GM19099 (cell line): Measurements from ENCODE around the gene RBM48.

Experiments used
- POLR2A ChIP-seq: IDR thresholded peaks from 3 replicates; pipeline ENCODE4 v1.6.1; 2011; ENCODE audit warnings: low read depth; ENCODE audit not compliant: insufficient read length; ENCODE audit errors: extremely low read depth

Gene RBM48

DNA sequence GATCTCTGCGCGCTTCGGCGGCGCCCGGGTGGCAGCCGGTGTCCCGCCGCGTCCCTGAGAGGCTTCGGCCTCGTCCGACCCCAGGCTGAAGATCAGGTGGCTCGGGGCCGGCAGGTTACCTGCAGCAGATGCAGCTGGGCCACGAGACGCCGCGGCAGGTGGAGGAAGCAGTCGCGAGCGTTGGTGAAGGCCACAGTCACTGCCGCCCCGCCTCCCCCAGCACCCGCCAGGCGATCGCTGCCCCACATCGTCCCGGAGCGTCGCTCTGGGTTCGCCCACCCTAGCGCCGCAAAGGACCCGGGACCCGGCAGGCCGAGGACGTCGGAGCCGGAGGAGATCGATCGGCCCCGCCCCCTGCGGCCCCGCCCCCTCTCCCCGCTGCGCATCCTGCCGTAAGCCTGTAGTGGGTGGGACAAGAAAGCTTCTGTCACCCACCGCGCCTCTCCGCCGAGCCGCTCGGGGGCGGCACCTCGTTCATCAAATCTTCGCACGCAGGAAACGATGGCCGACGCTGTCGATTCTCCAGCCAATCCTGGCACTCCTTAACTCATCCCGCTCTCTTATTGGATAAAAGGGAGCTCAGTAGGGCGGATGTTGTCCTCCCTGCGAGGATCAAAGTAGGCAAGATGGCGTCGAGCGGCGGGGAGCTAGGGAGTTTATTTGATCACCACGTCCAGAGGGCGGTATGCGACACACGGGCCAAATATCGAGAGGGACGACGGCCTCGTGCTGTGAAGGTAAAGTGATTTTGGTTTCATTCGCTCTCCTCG is at the start of gene RBM48, which contains the start of gene PEX1:
TSS of gene RBM48 (plus strand) at position 608 of the 770 bp plus-strand sequence. CDS start at position 627, 19 bp downstream.
TSS of gene PEX1 (minus strand) at position 333 of the 770 bp plus-strand sequence. CDS start at position 248, 85 bp downstream.
- TF ChIP-seq POLR2A: peak; percentile 83

DNA sequence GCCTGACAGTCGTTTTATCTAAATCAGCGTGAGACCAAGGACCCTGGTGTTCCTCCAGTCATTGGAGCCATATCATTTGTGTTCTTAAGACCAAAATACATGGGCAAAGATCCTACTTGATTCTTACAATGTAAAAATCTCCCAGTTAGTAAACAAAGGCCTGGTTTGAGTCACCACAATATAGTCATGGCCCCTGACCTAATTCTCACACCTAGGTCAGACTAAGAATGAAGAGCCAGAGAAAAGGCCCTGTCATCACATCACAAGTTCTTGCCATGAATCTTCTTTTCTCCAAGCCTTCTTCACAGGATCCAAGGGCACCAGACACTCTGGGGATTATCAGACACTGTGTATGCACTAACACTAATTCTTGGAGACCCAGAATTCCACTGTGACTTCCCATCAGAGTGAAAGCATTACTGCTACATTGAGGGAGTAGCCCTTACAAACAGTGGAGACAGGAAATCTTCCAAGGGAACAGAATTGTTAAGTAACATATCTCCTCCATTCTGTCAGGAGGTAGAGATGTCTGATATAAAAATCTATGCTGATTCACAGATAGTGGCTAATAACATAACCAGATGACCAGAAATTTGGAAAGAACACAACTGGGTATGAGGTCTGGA is 43.2 kb upstream of the RBM48 start:
- no peak for TF ChIP-seq POLR2A

DNA sequence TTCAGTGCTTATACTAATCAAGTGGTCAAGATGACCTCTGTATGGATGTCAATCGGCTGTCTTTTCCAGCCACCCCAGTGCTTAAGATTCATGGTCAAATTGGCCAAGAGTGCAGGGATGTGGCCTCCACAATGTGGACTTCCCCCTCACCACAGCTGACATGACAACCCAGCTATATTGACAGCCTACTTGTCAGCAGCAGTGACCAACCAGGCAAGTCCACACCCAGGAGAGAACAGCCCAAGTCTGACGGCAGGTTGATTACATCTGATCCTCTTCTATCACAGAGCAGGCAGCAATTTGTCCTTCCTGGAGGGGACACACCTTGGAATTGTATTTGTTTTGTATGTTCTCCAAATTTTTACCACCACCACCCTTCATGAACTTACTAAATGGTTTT is 42.6 kb upstream of the RBM48 start:
- no peak for TF ChIP-seq POLR2A

DNA sequence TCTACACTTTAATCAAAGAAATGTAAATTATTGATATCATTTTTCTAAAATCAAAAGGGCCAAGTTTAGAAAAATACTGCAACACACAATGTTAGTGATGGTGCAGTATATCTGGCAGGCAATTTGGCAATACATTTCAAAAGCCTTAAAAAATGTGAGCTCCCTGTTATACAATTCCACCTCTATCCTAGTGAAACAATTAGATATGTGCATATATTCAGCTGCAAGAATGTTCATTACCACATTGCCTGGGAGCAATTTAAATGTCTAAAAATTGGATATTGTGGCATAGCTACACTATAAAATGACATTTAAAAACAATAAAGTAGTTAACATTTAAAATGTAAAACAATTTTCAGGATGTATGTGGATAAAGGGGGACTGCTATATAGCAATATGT is 40.8 kb upstream of the RBM48 start:
- TF ChIP-seq POLR2A: no peak

GRCh38 chr7:92489634-92490033 is 39.0 kb upstream of the RBM48 start:
- TF ChIP-seq POLR2A: no peak

DNA sequence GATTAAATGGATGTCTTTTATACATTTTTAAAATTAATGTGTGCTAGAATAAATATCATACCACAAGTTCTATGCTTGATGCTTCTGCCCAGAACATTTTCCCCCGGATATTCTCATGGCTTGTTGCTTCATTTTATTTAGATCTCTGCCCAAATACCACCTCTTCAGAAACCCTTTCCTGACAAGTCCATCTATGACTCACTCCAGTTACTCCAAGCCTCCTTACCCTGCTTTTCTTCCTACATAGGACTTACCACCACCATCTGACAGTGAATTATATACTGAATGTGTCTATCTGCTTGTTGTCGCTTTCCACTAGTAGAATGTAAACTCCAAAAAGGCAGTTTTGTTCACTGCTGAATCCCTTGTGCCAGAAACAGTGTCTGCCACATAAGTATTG is 31.7 kb upstream of the RBM48 start:
- TF ChIP-seq POLR2A: no peak

- TF ChIP-seq POLR2A: no peak
Measured at GRCh38 chr7:92498557-92498956, 30.0 kb upstream of the RBM48 start.

DNA sequence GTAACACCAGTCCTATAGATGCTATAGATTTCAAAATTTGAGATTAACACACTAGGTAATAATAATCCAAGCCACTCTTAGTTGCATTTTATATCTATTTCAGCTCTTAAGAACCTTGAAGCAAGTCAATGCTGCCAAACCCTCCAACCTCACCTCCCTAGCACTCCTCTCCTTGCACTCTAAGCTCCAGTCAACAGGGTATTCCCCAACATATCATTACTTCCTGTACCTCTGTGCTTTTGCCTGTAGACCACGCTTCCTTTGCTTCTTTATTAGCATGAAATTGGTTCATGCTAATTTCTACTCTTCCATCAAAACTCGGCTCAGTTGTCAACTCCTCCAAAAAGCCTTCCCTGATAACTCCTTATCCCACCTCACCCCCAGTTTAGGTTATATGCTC is 24.8 kb upstream of the RBM48 start:
- TF ChIP-seq POLR2A: no peak

- TF ChIP-seq POLR2A: no peak
Measured at GRCh38 chr7:92504563-92504962, 24.0 kb upstream of the RBM48 start.

DNA sequence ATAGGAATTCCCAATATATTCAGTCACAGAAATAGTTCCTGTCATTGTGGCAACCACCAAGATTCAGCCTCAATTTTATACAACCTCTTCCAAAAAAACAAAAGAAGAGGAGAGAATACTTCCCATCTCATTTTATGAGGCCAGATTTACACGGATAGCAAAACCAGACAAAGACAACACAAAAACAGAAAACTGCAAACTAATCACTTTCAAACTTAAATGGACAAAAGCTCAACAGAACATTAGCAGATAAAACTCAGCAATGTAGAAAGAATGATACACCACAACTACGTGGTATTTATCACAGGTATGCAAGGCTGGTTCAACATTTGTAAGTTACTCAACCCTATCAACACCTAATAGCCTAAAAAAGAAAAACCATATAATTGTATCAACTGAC is 22.2 kb upstream of the RBM48 start:
- TF ChIP-seq POLR2A: no peak

DNA sequence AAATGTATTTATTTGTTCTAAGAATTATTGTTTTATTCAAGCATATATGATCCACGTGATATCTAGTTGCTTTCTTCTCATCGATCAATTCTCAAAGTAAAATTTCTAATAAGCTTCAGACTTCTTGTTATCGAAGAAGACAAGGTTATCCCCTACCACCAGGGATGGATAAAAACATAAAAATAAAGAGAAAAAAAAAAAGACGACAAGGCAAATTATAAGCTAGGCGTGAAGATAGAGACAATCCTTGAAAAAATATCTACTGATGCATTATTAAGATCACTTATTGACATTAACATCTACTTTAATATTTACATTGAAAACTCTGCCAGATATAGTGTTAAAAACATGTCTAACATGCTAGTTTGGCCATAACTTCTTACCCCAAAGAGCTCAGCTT is 19.6 kb upstream of the RBM48 start:
- TF ChIP-seq POLR2A: no peak

DNA sequence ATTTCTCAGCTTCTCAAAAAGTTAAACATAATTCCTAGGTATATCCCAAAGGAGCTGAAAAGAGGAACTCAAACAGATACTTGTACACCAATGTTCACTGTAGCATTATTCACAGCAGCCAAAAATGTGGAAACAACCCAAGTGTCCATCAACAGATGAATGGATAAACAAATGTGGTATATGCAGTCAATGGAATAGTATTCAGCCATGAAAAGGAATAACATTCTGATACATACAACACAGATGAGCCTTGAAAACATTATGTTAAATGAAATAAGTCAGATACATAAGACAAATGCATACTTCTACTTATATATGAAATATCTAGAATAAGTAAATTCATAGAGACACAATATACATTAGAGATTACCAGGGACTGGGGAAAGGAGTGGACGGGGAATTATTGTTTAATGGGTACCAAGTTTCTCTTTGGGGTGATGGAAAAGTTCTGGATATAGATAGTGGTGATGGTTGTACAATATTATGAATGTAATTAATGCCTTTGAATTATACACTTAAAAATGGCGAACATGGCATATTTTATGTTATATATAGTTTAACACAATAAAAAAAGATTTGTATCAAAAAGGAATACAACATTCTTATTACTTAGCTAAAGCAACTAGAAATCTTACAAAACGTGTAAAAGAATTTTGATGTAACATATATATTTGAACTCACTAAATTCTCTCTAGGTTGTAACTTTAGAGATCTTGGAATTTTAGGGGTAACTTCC is 15.3 kb upstream of the RBM48 start:
- no peak for TF ChIP-seq POLR2A

- TF ChIP-seq POLR2A: no peak
Measured at GRCh38 chr7:92517631-92518030, 11.0 kb upstream of the RBM48 start.

- no peak for TF ChIP-seq POLR2A
Measured at GRCh38 chr7:92520024-92520423, 8.6 kb upstream of the RBM48 start.

- TF ChIP-seq POLR2A: no peak
Measured at GRCh38 chr7:92523110-92523509, 5.5 kb upstream of the RBM48 start.
